OCI-M2 (cell line): ENCODE measurements around the gene EMD.

Source experiments
- DNase-seq: peaks from one replicate; lab custom pipeline; 2025; ENCODE audit not compliant: unreplicated experiment; lab: John Stamatoyannopoulos, UW

Gene EMD

DNA sequence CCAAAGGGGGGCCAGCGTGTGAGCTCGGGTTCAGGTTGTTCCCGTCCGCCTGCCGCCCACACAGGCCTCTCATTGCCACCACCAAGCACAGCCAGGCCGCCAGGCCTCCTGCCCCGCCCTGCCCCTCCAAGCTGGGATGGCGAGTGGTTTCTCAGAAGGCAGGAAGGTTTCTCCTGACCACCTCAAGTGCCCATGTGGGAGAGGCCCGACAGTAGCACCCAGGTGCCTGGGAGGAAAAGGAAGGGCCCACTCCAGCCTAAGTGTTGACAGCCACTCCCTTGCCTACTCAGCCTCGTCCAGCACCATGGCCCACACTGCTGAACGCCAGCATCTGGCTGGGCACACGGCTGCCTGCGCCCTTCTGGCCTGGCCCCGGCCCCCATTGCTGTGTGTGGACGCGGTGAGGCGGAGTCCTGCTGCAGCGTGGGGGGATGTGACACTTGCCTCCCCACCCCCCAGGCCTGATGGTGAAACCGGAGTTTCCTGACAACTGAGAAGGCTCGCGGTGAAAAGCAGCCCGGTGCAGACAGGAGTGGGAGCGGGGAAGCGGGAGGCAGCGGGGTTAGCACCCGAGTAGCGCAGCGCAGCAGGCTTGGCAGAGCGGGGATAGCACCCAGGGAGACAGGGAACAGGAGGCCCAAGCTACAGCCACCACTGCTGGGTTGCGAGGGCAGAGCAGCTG, 23.9 kb upstream of the EMD start:
- no peak for DNase-seq

DNA sequence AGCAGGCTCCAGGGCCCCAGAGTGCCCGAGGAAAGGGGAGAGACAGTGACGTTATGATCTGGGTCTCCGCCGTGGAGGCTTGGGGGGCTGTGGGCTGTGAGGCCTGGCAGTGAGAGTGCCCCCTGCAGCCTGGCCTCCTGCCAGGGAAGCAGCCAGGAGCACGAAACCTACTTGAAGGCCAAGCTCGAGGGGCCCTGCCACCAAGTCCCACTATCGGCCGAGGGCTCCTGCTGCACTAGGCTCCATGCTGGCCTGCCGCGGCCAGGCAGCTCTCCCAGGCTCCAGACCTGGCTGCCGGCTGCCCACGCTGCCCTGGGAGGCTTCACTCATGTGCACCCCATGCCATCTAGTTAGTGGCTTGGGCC, 23.3 kb upstream of the EMD start:
- no peak for DNase-seq

DNA sequence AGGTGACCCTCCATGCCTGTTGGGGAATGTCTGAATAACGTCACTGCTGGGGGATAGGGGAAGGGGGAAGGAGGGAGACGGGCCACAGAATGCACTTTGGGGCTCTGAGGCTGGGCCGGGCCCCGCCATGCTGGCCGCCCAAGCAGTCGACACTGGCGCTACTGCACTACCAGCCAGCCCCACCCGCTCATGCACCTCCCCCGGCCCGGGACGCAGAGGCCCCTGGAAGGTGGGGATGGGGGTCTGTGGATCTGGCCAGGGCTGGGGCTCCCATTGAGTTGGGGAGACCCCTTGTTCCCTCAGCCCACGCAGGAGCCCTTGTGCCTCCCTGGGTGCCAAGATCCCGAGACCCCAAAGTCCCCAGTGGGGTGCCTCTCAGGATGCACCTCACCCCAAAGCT, 22.5 kb upstream of the EMD start:
- no peak for DNase-seq

GRCh38 chrX:154357205-154357604, 21.9 kb upstream of the EMD start:
- DNase-seq = no peak

DNA sequence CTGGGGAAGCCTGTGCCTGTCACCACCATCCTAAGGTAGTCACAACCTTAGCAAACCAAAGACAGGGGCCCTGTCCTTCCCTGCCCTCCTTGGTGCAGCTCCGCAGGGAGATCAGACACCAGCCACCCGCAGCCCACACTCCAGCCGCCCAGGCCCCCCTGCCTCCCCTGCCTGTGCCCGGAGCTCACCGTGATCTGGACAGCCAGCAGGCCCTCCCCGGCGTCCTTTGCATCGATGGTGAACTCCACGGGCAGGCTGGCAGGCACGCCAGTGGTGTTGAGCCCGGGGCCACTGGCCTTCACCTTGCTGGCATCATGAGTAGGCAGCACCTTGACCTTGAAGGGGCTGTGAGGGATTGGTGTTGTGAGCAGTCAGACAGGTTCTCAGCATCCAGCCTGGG, 21.1 kb upstream of the EMD start:
- DNase-seq = no peak

DNA sequence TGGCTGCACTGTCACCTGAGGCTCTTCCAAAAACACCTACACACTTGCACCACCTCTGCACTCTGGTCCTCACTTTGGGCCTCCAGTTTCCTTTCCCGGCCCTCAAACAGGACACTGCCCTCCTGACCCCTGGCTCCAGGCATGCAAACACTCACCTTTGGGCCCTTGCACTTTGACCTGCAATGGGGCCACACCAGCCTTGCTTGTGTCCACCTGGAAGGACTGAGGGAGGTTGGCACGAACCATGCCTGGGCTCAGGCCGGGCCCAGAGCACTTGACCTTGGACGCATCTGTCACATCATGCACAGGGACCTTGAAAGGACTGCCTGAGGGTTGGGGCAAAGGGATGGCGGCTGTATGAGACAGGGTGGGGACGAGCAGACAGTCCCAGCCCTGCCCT, 20.3 kb upstream of the EMD start:
- no peak for DNase-seq

DNA sequence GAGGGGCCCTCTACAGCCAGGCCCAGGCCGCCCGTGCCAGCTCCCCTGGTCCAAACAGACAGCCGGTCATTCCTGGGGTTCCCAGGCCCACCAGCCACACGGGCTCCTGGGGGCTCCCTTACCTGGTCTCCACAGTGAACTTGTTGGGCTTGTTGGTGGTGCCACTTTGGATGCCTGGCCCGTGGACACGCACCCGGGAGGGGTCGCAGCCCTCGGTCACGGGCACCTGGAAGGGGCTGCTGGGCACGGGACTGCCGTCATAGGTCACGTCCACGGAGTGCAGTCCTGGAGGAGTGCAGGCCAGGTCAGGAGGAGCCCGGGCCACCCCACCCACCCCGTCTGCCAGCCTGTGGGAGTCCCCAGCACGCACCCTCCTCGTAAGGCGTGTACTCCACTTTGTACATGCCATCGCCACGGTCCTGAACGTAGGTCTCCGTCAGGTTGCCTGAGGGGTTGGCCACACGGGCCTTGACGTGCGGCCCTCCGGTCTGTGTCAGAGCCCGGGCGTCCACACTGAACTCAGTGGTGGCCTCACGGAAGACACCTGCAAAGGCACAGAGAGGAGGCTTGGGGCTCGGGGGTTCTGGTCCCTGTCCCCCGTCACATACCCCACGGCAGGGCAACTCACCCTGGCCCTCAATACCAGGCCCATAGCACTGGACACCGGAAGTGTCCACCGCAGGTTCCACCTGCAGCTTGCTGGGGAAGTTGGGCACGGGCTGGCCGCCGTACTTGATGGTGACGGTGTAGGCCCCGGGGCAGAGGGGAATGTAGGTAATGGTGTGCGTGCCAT, 19.5 kb upstream of the EMD start:
- no peak for DNase-seq

DNA sequence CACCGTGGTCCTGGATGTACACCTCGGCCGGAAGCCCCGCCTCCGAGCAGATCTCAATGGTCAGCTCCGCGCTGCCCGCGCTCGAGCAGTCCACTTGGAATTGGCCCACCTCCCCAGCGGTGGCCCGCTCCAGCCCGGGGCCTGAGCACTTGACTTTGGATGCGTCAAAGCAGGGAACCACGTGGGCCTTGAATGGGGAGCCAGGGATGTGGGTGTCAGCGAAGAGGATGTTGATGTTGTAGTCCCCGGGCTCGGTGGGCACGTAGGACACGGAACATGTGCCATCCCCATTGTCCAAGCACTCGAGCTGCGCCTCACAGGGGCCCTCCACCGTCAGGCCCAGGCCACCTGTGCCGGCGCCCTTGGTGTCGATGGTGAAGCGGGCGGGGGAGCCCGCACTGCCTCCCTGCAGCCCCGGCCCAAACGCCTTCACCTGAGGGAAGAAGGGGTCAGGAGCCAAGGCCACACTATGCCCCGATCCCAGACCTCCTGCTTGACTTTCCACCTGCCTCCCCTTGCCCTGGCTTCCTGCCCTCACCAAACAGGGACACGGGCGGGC, 18.9 kb upstream of the EMD start:
- no peak for DNase-seq

GRCh38 chrX:154362085-154362742, 16.9 kb upstream of the EMD start:
- DNase-seq = no peak

DNA sequence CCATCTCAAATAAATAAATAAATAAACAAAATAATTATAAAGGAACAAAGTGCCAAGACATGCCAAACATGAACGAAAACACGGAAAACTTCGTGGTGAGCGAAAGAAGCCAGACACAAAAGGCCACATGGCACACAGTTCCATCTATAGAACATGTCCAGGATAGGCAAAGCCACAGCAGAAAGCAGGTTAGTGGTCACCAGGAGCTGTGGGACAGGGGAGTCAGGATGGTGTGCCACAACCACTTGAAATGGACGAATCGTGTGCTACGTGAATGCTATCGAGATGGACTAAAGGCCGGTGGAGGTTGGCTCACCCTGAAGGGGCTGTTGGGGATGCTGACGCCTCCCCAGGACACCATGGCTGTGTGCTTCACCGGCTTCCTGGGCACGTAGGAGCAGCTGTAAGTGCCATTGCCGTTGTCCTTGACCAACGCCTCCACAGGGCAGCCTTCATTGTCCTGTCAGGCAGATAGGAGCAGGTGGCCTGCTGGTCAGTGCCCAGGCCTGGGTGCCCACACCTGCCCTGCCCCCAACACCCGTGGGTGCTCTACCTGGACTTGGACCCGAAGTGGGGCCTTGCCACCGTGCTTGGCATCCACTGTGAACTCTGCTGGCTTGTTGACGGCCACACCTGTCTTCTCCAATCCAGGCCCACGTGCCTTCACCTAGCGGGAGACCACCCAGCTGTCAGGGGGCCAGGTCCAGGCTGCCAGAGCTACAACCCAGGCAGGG, 15.2 kb upstream of the EMD start:
- no peak for DNase-seq

- no peak for DNase-seq
Observed at GRCh38 chrX:154365052-154365600, 14.0 kb upstream of the EMD start.

GRCh38 chrX:154365997-154366665, 13.0 kb upstream of the EMD start:
- no peak for DNase-seq

- DNase-seq = no peak
Observed at GRCh38 chrX:154366666-154367055, 12.4 kb upstream of the EMD start.

- no peak for DNase-seq
Observed at GRCh38 chrX:154367474-154368308, 11.4 kb upstream of the EMD start.

GRCh38 chrX:154368630-154369448, 10.3 kb upstream of the EMD start:
- DNase-seq = peak; percentile 9

DNA sequence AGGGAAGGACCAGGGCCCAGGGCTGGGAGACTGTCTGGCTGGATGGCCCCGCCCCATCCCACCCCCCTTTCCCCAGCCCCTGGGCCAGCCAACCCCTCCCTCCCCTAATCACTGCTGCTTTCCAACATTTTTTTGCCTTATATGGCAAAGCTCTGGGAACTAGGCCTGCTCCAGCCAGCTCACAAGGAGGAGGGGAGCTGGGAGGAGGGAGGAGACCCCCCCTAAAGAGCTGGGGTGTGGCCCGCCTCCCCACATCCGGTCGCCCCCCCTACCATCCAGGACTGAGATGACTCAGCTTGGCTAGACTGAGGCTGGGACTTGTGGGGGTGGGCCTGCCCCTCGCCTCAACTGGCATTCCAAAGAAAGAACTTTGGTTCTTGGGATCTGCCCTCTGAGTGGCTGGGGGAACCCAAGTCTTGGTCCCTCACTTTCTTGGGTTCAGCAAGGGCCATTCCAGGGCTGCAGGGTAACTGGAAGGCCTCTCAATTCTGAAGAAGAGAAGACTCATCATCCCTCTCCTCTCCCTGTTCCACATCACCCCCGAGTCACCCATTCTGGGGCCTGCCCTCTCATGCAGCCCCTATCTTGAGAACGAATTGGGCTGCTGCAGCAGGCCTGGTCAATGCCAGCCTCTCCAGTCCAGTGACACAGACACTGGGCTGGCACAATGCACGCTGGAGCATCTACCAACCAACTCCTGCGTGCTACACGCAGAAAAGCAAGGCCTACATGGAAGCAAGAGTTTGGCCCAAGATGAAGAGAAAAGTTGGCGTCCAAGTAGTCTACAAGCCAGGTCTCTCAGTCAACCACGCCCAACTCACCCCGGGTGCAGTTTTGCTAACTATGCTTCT, 9.4 kb upstream of the EMD start:
- no peak for DNase-seq

DNA sequence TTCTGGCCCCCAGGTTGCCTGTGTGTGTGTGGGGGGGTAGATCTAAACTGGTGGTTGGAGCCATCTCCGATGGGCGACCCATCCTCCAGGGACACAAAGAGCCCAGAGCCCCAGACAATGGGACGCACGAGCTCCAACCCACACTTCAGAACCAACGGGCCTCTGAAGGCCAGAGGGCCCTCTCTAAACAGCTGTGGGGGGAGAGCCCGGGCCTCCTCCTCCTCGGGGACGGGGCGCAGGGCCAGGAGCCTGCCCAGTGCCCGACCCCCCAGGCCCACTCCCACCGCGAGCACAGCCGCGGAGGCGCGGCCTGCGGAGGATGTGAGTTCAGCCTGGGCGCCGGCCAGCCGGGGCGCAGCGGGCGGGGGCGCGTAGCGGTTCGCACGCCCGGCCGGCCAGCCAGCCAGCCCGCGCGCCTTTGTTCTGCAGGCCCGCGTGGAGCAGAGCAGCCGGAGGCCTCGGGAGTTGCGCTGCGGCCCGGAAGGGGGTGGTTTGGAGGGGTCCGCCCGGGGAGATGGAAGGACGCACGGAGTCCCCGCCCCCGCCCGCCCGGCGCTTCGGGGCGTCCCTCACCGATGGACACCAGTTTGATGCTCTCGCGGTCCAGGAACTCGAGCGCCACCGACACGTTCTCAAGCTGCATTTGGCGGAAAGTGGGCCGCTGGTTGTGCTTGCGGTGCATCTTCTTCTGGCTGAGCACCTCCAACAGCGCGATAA, 8.6 kb upstream of the EMD start:
- no peak for DNase-seq
